Parathyroid adenoma (tissue), 2 donors: ENCODE results near the gene AQP6.

ENCODE experiments used
- H2AFZ ChIP-seq: fragments of 300-600 bp; sonication (generic); one replicate; pipeline ENCODE4 v1.7.0; 2017; ENCODE audit warnings: antibody characterized with exemption, mild to moderate bottlenecking
- H3K27ac ChIP-seq: fragments of 300-600 bp; sonication (generic); one replicate; pipeline ENCODE4 v1.7.0; 2017
- H3K27me3 ChIP-seq: fragments of 300-600 bp; sonication (generic); one replicate; pipeline ENCODE4 v1.7.0; 2017; ENCODE audit warnings: low read length; ENCODE audit not compliant: control insufficient read depth, insufficient read depth
- H3K36me3 ChIP-seq: fragments of 300-600 bp; sonication (generic); one replicate; pipeline ENCODE4 v1.7.0; 2017; ENCODE audit warnings: low read length; ENCODE audit not compliant: control insufficient read depth, insufficient read depth
- H3K4me1 ChIP-seq: fragments of 300-600 bp; sonication (generic); one replicate; pipeline ENCODE4 v1.7.0; 2017; ENCODE audit warnings: control low read depth
- H3K4me2 ChIP-seq: fragments of 300-600 bp; sonication (generic); one replicate; pipeline ENCODE4 v1.7.0; 2017; ENCODE audit warnings: low read length
- H3K4me3 ChIP-seq: fragments of 300-600 bp; sonication (generic); one replicate; pipeline ENCODE4 v1.7.0; 2017; ENCODE audit warnings: low read depth, low read length
- H3K79me2 ChIP-seq: fragments of 300-600 bp; sonication (generic); one replicate; pipeline ENCODE4 v1.7.0; 2017; ENCODE audit warnings: control low read depth
- H3K9ac ChIP-seq: fragments of 300-600 bp; sonication (generic); one replicate; pipeline ENCODE4 v1.7.0; 2017; ENCODE audit warnings: mild to moderate bottlenecking
- H3K9me3 ChIP-seq: fragments of 300-600 bp; sonication (generic); one replicate; pipeline ENCODE4 v1.7.0; 2017; ENCODE audit warnings: low read length; ENCODE audit not compliant: control insufficient read depth
- CTCF ChIP-seq: fragments of 300-600 bp; sonication (generic); IDR thresholded peaks from one replicate; pipeline ENCODE4 v1.7.0; 2017; ENCODE audit warnings: antibody characterized with exemption, mild to moderate bottlenecking
- donor health status: primary hyperparathyroidism.

Gene AQP6

GRCh38 chr12:49942512-49942893, 30.2 kb upstream of the AQP6 start:
- no peak for TF ChIP-seq CTCF
- no peaks in the 10 kb centered on the region for H3K9me3 ChIP-seq
- no peaks in the 10 kb centered on the region for H3K27me3 ChIP-seq
- H3K4me1 ChIP-seq, result peaks cover 38% of the 10 kb centered on the region
- no peaks in the 10 kb centered on the region for H3K79me2 ChIP-seq
- H3K36me3 ChIP-seq, result no peaks in the 10 kb centered on the region
- H3K4me3 ChIP-seq, result no peak overlapping the region
- no peak overlapping the region for H3K4me2 ChIP-seq
- H3K9ac ChIP-seq, result no peak overlapping the region
- peak overlapping the region; percentile 82 for H2AFZ ChIP-seq
- peak overlapping the region; percentile 73 for H3K27ac ChIP-seq

- Histone ChIP-seq H3K27ac (peak overlapping the region; percentile 73), H3K79me2 (no peaks in the 10 kb centered on the region), H3K36me3 (no peaks in the 10 kb centered on the region), H3K9me3 (no peaks in the 10 kb centered on the region), H3K27me3 (no peaks in the 10 kb centered on the region), H2AFZ (peak overlapping the region; percentile 82), H3K4me1 (peaks cover 38% of the 10 kb centered on the region), H3K4me3 (no peak overlapping the region), H3K4me2 (no peak overlapping the region), H3K9ac (no peak overlapping the region)
- TF ChIP-seq CTCF, result no peak
Observed at GRCh38 chr12:49942921-49943624, 29.7 kb upstream of the AQP6 start.

- no peak for TF ChIP-seq CTCF
- H3K36me3 ChIP-seq, result no peaks in the 10 kb centered on the region
- H3K27ac ChIP-seq, result peak overlapping the region; percentile 73
- H3K79me2 ChIP-seq, result no peaks in the 10 kb centered on the region
- H3K27me3 ChIP-seq, result no peaks in the 10 kb centered on the region
- H3K4me3 ChIP-seq, result no peak overlapping the region
- H3K4me2 ChIP-seq, result no peak overlapping the region
- H3K9ac ChIP-seq, result no peak overlapping the region
- peak overlapping the region; percentile 82 for H2AFZ ChIP-seq
- no peaks in the 10 kb centered on the region for H3K9me3 ChIP-seq
- peaks cover 38% of the 10 kb centered on the region for H3K4me1 ChIP-seq
Observed at GRCh38 chr12:49943625-49943960, 29.2 kb upstream of the AQP6 start.

- Histone ChIP-seq H3K9ac (no peak overlapping the region), H3K27me3 (no peaks in the 10 kb centered on the region), H3K4me2 (no peak overlapping the region), H3K9me3 (no peaks in the 10 kb centered on the region), H2AFZ (no peak overlapping the region), H3K79me2 (no peaks in the 10 kb centered on the region), H3K27ac (peak overlapping the region; percentile 73), H3K4me3 (no peak overlapping the region), H3K36me3 (no peaks in the 10 kb centered on the region), H3K4me1 (peaks cover 38% of the 10 kb centered on the region)
- TF ChIP-seq CTCF, result no peak
Observed at GRCh38 chr12:49944046-49944445, 28.7 kb upstream of the AQP6 start.

- peaks cover 38% of the 10 kb centered on the region for H3K4me1 ChIP-seq
- no peaks in the 10 kb centered on the region for H3K36me3 ChIP-seq
- H3K27ac ChIP-seq, result peak overlapping the region; percentile 73
- H3K79me2 ChIP-seq, result no peaks in the 10 kb centered on the region
- no peak overlapping the region for H3K4me3 ChIP-seq
- H3K9ac ChIP-seq, result no peak overlapping the region
- no peak overlapping the region for H3K4me2 ChIP-seq
- no peaks in the 10 kb centered on the region for H3K9me3 ChIP-seq
- no peaks in the 10 kb centered on the region for H3K27me3 ChIP-seq
- TF ChIP-seq CTCF, result no peak
- no peak overlapping the region for H2AFZ ChIP-seq
Observed at GRCh38 chr12:49944718-49945117, 28.0 kb upstream of the AQP6 start.
